CD4-positive, CD25-positive, alpha-beta regulatory T cell (primary cell): ENCODE measurements around the gene ATR. TPM values are rescaled to one million over a fixed set of nuclear protein-coding genes. Genes with fewer than 3 reads are reported as not detected.
"Not testable (repeated sequence)": the region's sequence is repeated elsewhere in the genome, so short reads cannot be mapped to it uniquely, and the experiment has no call there.

ENCODE experiments used
- ATAC-seq, 2 donors: fragments of 150-1000 bp; cut with Tn5 transposase; one replicate each; pipeline ENCODE4 v1.10.0; 2021; ENCODE audit warnings: low read depth in 2 of 2, moderate number of reproducible peaks in 2 of 2, moderate library complexity in 1 of 2
- DNase-seq, 3 donors: peaks; one replicate each; pipeline versions ENCODE4 v3.0.0 to v3.0.0-alpha.2; 2012 to 2022; ENCODE audit warnings: mixed read lengths in 1 of 3
- H3K27ac ChIP-seq: one replicate; pipeline ENCODE4 v1.7.0; 2013; ENCODE audit warnings: mild to moderate bottlenecking, low read length; ENCODE audit not compliant: insufficient read depth, poor library complexity, severe bottlenecking
- H3K27me3 ChIP-seq: one replicate; pipeline ENCODE4 v1.7.0; 2013; ENCODE audit warnings: low read length; ENCODE audit not compliant: control insufficient read depth, insufficient read depth
- H3K36me3 ChIP-seq: one replicate; pipeline ENCODE4 v1.7.0; 2013; ENCODE audit warnings: mild to moderate bottlenecking, low read length, moderate library complexity; ENCODE audit not compliant: control insufficient read depth, insufficient read depth
- H3K4me1 ChIP-seq: 2 replicates; pipeline ENCODE4 v1.7.0; 2013; ENCODE audit warnings: mild to moderate bottlenecking, low read length; ENCODE audit not compliant: insufficient read depth, control insufficient read depth, poor library complexity, severe bottlenecking
- H3K4me3 ChIP-seq: one replicate; pipeline ENCODE4 v1.7.0; 2013; ENCODE audit warnings: low read depth, mild to moderate bottlenecking, low read length, moderate library complexity
- H3K9me3 ChIP-seq, 2 experiments: 1 replicate in 1 of 2; 2 replicates in 1 of 2; pipeline ENCODE4 v1.7.0; 2013; ENCODE audit warnings: low read length in 2 of 2, mild to moderate bottlenecking in 1 of 2, moderate library complexity in 1 of 2; ENCODE audit not compliant: control insufficient read depth in 2 of 2
- H3K27ac Mint-ChIP-seq, 3 donors: one replicate each; pipeline ENCODE4 v1.8.0; 2020 to 2022; ENCODE audit warnings: mild to moderate bottlenecking in 3 of 3, mixed read lengths in 3 of 3, moderate library complexity in 2 of 3
- H3K27me3 Mint-ChIP-seq: one replicate; pipeline ENCODE4 v1.8.0; 2022; ENCODE audit warnings: mild to moderate bottlenecking, mixed read lengths
- H3K36me3 Mint-ChIP-seq: one replicate; pipeline ENCODE4 v1.8.0; 2020; ENCODE audit warnings: mixed read lengths
- H3K4me1 Mint-ChIP-seq, 4 donors: one replicate each; pipeline ENCODE4 v1.8.0; 2020 to 2022; ENCODE audit warnings: mixed read lengths in 4 of 4, mild to moderate bottlenecking in 1 of 4
- H3K4me3 Mint-ChIP-seq, 4 donors: one replicate each; pipeline ENCODE4 v1.8.0; 2020 to 2022; ENCODE audit warnings: mild to moderate bottlenecking in 4 of 4, mixed read lengths in 4 of 4, moderate library complexity in 3 of 4
- H3K9me3 Mint-ChIP-seq, 7 donors: one replicate each; pipeline ENCODE4 v1.8.0; 2020 to 2022; ENCODE audit warnings: mixed read lengths in 7 of 7, mild to moderate bottlenecking in 3 of 7, moderate library complexity in 2 of 7
- polyA plus RNA-seq, 4 donors: library from polyadenylated mRNA; unstranded; fragments of 300-500 nt; fragmentation: Illumina TruSeq; gene quantifications; one replicate each; pipeline ENCODE4 v1.2.3, GENCODE V29; 2021
- total RNA-seq: library from RNA; stranded (reverse); gene quantifications from one replicate; pipeline ENCODE4 v1.2.3, GENCODE V29; 2022

The ATR gene
- total and polyA plus RNA-seq, 5 donors from 2014 or later: 9.7 to 38.3 (median 13.6) TPM

DNA sequence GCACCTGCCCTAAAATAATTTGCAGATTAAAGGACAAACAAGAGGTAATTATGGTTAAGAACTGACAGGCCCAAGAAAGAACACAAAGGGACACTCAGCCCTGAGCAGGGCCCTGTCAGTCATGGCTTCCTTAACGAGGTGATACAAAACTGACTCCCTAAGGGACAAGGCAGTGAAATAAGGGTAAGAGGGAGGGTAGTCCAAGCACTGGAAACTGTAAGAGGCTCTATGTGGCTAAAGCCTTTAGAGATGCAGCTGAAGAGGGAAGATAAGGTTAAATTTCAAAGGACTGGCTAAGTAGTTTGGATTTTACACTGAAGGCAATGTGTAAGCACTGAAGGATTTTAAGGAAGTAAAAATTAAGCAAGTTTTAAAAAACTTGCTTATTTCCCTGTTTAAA lies 3.9 kb downstream of the ATR start:
- H3K27ac Mint-ChIP-seq: no peak overlapping the region
- peak overlapping the region in 2 of 4 donors; percentile 58 to 97 for H3K4me3 Mint-ChIP-seq

DNA sequence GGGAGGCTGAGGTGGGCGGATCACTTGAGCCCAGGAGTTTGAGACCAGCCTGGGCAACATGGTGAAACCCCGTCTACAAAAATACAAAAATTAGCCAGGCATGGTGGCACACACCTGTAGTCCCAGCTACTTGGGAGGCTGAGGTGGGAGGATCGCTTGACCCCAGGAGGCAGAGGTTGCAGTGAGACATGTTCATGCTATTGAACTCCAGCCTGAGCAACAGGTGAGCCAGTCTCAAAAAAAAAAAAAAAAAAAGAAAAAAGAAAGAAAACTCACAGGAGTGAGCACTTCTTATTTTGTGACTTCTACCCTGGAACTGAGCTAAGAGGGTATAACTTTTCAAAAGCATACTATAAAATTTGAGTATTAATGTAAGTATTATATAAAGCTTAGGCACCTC lies 4.3 kb downstream of the ATR start:
- Mint-ChIP-seq H3K36me3 (peaks cover 13% of the 10 kb centered on the region), H3K27ac (peak overlapping the region in 1 of 3 donors; percentile 30), H3K4me1 (peaks cover 40 to 58% (median 51%) of the 10 kb centered on the region in 4 donors), H3K4me3 (peak overlapping the region in 1 of 4 donors; percentile 97)
- H3K27me3 ChIP-seq, DNase-seq, ATAC-seq, H3K4me3 ChIP-seq, H3K27ac ChIP-seq, H3K9me3 ChIP-seq, H3K9me3 Mint-ChIP-seq, H3K27me3 Mint-ChIP-seq, H3K36me3 ChIP-seq: not testable (repeated sequence)
- H3K4me1 ChIP-seq: peaks cover 33% of the 10 kb centered on the region

More for the DNA sequence above, 3.9 kb downstream of the ATR start:
- Histone ChIP-seq H3K27me3 (no peaks in the 10 kb centered on the region), H3K4me3 (no peak overlapping the region), H3K36me3 (no peaks in the 10 kb centered on the region), H3K9me3 (no peaks in the 10 kb centered on the region), H3K4me1 (peaks cover 38% of the 10 kb centered on the region), H3K27ac (no peak overlapping the region)
- H3K4me1 Mint-ChIP-seq: peaks cover 40 to 62% (median 55%) of the 10 kb centered on the region in 4 donors
- no peak for DNase-seq
- peaks cover 13% of the 10 kb centered on the region for H3K36me3 Mint-ChIP-seq
- ATAC-seq: no peak
- no peaks in the 10 kb centered on the region for H3K9me3 Mint-ChIP-seq
- H3K27me3 Mint-ChIP-seq: no peaks in the 10 kb centered on the region

DNA sequence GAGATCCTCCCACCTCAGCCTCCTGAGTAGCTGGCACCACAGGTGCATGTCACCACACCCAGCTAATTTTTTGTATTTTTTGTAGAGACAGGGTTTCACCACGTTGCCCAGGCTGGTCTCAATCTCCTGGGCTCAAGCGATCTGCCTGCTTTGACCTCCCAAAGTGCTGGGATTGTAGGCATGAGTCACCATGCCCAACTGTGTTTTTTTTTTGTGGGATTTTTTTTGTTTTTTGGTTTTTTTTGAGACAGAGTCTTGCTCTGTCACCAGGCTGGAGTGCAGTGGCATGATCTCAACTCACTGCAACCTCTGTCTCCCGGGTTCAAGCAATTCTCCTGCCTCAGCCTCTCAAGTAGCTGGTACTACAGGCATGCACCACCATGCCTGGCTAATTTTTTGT lies 9.1 kb downstream of the ATR start:
- not testable (repeated sequence) for H3K4me1 ChIP-seq, H3K4me3 ChIP-seq, H3K27ac ChIP-seq, H3K9me3 ChIP-seq, DNase-seq, H3K27me3 ChIP-seq, H3K27ac Mint-ChIP-seq, H3K9me3 Mint-ChIP-seq, H3K4me3 Mint-ChIP-seq, ATAC-seq, H3K27me3 Mint-ChIP-seq
- peaks cover 21% of the 10 kb centered on the region for H3K36me3 ChIP-seq
- Mint-ChIP-seq H3K4me1 (peaks cover 11 to 32% (median 24%) of the 10 kb centered on the region in 4 donors), H3K36me3 (peaks cover 25% of the 10 kb centered on the region)

DNA sequence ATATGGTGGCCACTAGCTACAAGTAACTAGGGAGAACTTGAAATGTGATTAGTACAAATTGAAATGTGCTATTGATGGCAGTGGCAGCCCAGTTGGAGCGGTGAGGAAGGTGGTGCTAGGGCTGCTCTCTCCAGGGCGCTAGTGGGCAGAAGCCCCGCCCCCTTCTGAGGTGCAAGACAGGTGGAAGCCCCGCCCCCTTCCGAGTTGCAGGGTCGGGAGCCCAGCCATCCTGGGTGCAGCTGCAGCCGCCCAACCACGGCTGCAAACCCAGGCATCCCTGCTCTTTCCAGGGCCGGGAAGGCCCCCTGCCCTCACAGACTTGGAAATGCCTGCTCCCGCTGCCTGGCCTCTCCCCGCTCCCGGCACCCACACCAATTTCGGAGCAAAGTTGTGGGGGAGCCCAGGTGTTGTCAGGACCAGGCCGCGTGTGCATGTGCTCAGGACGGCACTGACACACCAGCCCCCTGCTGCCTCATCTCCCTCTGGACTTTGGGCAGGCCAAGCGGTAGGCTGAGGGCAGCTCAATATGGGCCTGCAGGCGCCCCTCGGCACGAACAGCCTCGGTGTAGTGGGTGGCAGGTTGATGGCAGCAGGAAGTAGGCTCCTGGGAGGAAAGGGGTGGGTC lies 10.0 kb downstream of the ATR start:
- Histone ChIP-seq H3K36me3 (peaks cover 25% of the 10 kb centered on the region), H3K27me3 (no peaks in the 10 kb centered on the region), H3K4me1 (no peaks in the 10 kb centered on the region), H3K9me3 (no peaks in the 10 kb centered on the region), H3K4me3 (no peak overlapping the region), H3K27ac (no peak overlapping the region)
- Mint-ChIP-seq H3K36me3 (peaks cover 28% of the 10 kb centered on the region), H3K27ac (no peak overlapping the region), H3K4me1 (peaks cover 9 to 23% (median 22%) of the 10 kb centered on the region in 4 donors), H3K4me3 (no peak overlapping the region), H3K27me3 (no peaks in the 10 kb centered on the region), H3K9me3 (no peaks in the 10 kb centered on the region)
- no peak for ATAC-seq
- no peak for DNase-seq

DNA sequence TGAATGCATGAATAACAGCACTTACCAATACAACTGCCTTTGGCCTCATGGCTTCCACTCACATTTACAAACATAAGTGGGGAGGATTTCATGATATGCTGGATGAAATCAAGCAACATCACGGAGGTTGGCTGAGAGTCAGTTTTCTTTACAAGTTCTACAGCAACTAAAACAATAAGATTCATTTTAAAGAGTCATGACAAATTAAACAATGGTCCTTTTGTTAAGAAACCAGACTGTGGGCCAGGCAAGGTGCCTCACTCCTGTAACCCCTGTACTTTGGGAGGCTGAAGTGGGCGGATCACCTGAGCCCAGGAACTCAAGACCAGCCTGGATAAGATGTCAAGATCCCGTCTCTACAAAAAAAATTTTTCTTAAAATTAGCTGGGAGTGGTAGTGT lies 12.4 kb downstream of the ATR start:
- H3K36me3 Mint-ChIP-seq: peaks cover 36% of the 10 kb centered on the region
- H3K9me3 Mint-ChIP-seq: no peaks in the 10 kb centered on the region
- no peaks in the 10 kb centered on the region for H3K4me1 ChIP-seq
- no peaks in the 10 kb centered on the region for H3K27me3 Mint-ChIP-seq
- H3K4me3 Mint-ChIP-seq: no peak overlapping the region
- no peak overlapping the region for H3K4me3 ChIP-seq
- no peak overlapping the region for H3K27ac ChIP-seq
- H3K27me3 ChIP-seq: no peaks in the 10 kb centered on the region
- no peaks in the 10 kb centered on the region for H3K9me3 ChIP-seq
- H3K36me3 ChIP-seq: peaks cover 41% of the 10 kb centered on the region
- H3K27ac Mint-ChIP-seq: peak overlapping the region in 2 of 3 donors; percentile 35 to 68
- peaks cover 10 to 23% (median 18%) of the 10 kb centered on the region in 4 donors for H3K4me1 Mint-ChIP-seq
- DNase-seq (no peak), ATAC-seq (no peak)

DNA sequence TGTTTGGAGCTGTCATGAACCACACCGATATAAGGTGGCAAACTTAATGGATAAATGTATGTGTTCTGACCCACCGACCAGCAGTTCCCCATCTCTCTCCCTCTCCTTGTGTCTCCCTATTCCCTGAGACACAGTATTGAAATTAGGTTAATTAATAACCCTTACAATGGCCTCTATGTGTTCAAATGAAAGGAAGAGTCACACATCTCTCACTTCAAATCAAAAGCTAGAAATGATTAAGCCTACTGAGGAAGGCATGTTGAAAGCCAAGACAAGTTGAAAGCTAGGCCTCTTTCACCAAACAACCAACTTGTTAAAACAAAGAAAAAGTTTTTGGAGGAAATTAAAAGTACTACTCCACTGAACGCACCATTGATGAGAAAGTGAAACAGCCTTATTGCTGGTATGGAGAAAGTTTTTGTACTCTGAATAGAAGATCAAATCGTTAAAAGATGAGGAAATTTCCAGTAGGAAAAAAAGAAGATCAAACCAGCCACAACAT lies 15.0 kb downstream of the ATR start:
- Mint-ChIP-seq H3K9me3 (no peaks in the 10 kb centered on the region), H3K27me3 (no peaks in the 10 kb centered on the region), H3K4me3 (no peak overlapping the region), H3K36me3 (peaks cover 32% of the 10 kb centered on the region), H3K4me1 (peaks cover 5 to 19% (median 12%) of the 10 kb centered on the region in 4 donors), H3K27ac (peak overlapping the region in 1 of 3 donors; percentile 22)
- Histone ChIP-seq H3K36me3 (peaks cover 57% of the 10 kb centered on the region), H3K4me1 (no peaks in the 10 kb centered on the region), H3K27ac (no peak overlapping the region), H3K4me3 (no peak overlapping the region), H3K27me3 (no peaks in the 10 kb centered on the region), H3K9me3 (no peaks in the 10 kb centered on the region)
- ATAC-seq (no peak), DNase-seq (no peak)

DNA sequence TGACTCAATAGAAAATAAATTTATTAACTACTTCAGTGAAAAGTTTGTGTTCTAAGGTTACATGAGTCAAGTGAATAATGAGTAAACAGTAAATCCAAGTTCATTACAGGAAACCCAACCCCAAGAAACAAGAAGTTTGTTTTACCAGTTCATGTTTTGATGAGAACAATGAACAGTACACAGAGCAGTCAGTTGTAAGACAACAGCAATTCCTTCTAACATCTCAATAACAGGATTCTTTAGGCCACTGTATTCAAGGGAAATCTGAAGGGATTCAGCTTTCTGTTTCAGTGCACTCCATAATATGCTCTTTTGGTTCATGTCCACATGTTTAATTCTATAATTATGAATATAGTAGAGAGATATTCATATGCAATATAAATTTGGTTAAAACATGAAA lies 18.4 kb downstream of the ATR start:
- Mint-ChIP-seq H3K27me3 (no peaks in the 10 kb centered on the region), H3K27ac (no peak overlapping the region), H3K36me3 (peaks cover 37% of the 10 kb centered on the region), H3K9me3 (no peaks in the 10 kb centered on the region), H3K4me3 (no peak overlapping the region), H3K4me1 (peaks cover 0 to 11% (median 4%) of the 10 kb centered on the region in 4 donors)
- H3K27me3 ChIP-seq: no peaks in the 10 kb centered on the region
- H3K4me3 ChIP-seq: no peak overlapping the region
- no peak for ATAC-seq
- no peak for DNase-seq
- no peak overlapping the region for H3K27ac ChIP-seq
- H3K9me3 ChIP-seq: no peaks in the 10 kb centered on the region
- H3K4me1 ChIP-seq: no peaks in the 10 kb centered on the region
- H3K36me3 ChIP-seq: peaks cover 69% of the 10 kb centered on the region

DNA sequence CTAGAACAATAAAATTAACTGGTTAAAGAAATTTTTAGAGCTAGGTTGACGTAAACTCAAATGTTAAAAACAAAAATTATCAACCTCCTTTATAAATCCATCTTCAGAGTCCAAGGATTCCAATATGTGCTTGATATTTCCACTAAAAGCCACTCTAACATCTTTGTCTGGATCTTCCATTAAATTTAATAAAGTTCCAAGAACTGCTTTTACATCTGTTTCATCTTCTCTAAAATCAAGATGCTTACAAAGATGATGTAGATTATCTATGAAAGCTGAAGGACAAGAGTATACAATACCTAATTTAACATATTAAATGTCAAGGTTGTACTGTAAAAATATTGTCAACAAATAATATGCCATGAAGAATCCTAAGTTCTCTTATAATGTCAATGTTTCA lies 24.8 kb downstream of the ATR start:
- peaks cover 54% of the 10 kb centered on the region for H3K36me3 Mint-ChIP-seq
- no peak overlapping the region for H3K27ac Mint-ChIP-seq
- H3K9me3 Mint-ChIP-seq: peaks cover 0 to 4% (median 0%) of the 10 kb centered on the region in 7 donors
- H3K4me1 Mint-ChIP-seq: peaks cover 0 to 5% (median 1%) of the 10 kb centered on the region in 4 donors
- H3K9me3 ChIP-seq: no peaks in the 10 kb centered on the region
- H3K4me3 Mint-ChIP-seq: no peak overlapping the region
- ATAC-seq: no peak
- H3K4me1 ChIP-seq: no peaks in the 10 kb centered on the region
- H3K27me3 Mint-ChIP-seq: no peaks in the 10 kb centered on the region
- no peak overlapping the region for H3K4me3 ChIP-seq
- peaks cover 86% of the 10 kb centered on the region for H3K36me3 ChIP-seq
- no peak overlapping the region for H3K27ac ChIP-seq
- no peaks in the 10 kb centered on the region for H3K27me3 ChIP-seq
- no peak for DNase-seq
